HEK293 (cell line): ENCODE measurements around the gene HGF.

Source experiments
- CTCF ChIA-PET: fragments of 350-600 bp; formaldehyde crosslinking; extraction: SDS; loops from one replicate; lab custom pipeline; 2021; ENCODE audit warnings: antibody characterized with exemption; lab: Yijun Ruan, JAX
- POLR2A ChIA-PET: fragments of 300-600 bp; formaldehyde crosslinking; extraction: SDS; loops from one replicate; lab custom pipeline; 2020; ENCODE audit warnings: antibody characterized with exemption, inconsistent platforms; lab: Yijun Ruan, JAX
- H3K27ac ChIP-seq: fragments of 200-500 bp; sonication (Bioruptor generic); 2 replicates; pipeline ENCODE4 v1.5.1; 2014; ENCODE audit warnings: low read depth, low read length, control low read depth, inconsistent platforms; ENCODE audit errors: extremely low read depth
- H3K36me3 ChIP-seq, 2 experiments: fragments of 200-500 bp in 1 of 2; sonication (Bioruptor generic) in 1 of 2; 1 replicate in 1 of 2; 2 replicates in 1 of 2; pipeline ENCODE4 v1.5.1; 2014 to 2017; ENCODE audit warnings: inconsistent platforms in 2 of 2, low read length in 2 of 2; ENCODE audit not compliant: control insufficient read depth in 2 of 2, insufficient read depth in 1 of 2
- H3K4me1 ChIP-seq: fragments of 200-500 bp; sonication (Bioruptor generic); 2 replicates; pipeline ENCODE4 v1.5.1; 2014; ENCODE audit warnings: mild to moderate bottlenecking, low read length, inconsistent platforms; ENCODE audit not compliant: control insufficient read depth, insufficient read depth
- H3K4me3 ChIP-seq: 2 replicates; pipeline ENCODE4 v1.5.1; 2011; ENCODE audit warnings: low read depth, mild to moderate bottlenecking, control low read depth, low read length, moderate library complexity
- H3K9me3 ChIP-seq: fragments of 200-500 bp; sonication (Bioruptor generic); 2 replicates; pipeline ENCODE4 v1.5.1; 2014; ENCODE audit warnings: low read depth, low read length, inconsistent platforms; ENCODE audit not compliant: control insufficient read depth, insufficient read depth
- KLF10 ChIP-seq: fragments of 450-650 bp; IDR thresholded peaks from 2 replicates; pipeline ENCODE4 v1.5.1; 2018; ENCODE audit warnings: missing biosample characterization, mild to moderate bottlenecking, missing genetic modification characterization
- REPIN1 ChIP-seq: fragments of 450-650 bp; formaldehyde crosslinking; IDR thresholded peaks from 2 replicates; pipeline ENCODE4 v1.5.1; 2017; ENCODE audit warnings: missing biosample characterization, missing genetic modification characterization, low read depth
- ZFP41 ChIP-seq: fragments of 450-650 bp; formaldehyde crosslinking; IDR thresholded peaks from 2 replicates; pipeline ENCODE4 v1.5.1; 2016; ENCODE audit warnings: missing biosample characterization, missing genetic modification characterization, borderline replicate concordance
- ZNF114 ChIP-seq: fragments of 450-650 bp; formaldehyde crosslinking; IDR thresholded peaks from 2 replicates; pipeline ENCODE4 v1.5.0; 2017; ENCODE audit warnings: missing biosample characterization, missing genetic modification characterization
- ZNF354C ChIP-seq: fragments of 450-650 bp; formaldehyde crosslinking; IDR thresholded peaks from 2 replicates; pipeline ENCODE4 v1.5.1; 2016; ENCODE audit warnings: missing biosample characterization, missing genetic modification characterization, low read depth, borderline replicate concordance
- ZNF514 ChIP-seq: fragments of 450-650 bp; formaldehyde crosslinking; IDR thresholded peaks from 2 replicates; pipeline ENCODE4 v1.5.1; 2016; ENCODE audit warnings: missing biosample characterization, missing genetic modification characterization
- ZNF549 ChIP-seq: fragments of 450-650 bp; IDR thresholded peaks from 2 replicates; pipeline ENCODE4 v1.5.1; 2018; ENCODE audit warnings: missing biosample characterization, missing genetic modification characterization, mild to moderate bottlenecking, inconsistent platforms, moderate library complexity
- ZNF571 ChIP-seq: fragments of 450-650 bp; formaldehyde crosslinking; IDR thresholded peaks from 2 replicates; pipeline ENCODE4 v1.5.0; 2017; ENCODE audit warnings: missing biosample characterization, missing genetic modification characterization
- ZNF626 ChIP-seq: fragments of 450-650 bp; sonication (Bioruptor Pico); formaldehyde crosslinking; IDR thresholded peaks from 2 replicates; pipeline ENCODE4 v1.5.1; 2018; ENCODE audit warnings: missing biosample characterization, missing genetic modification characterization, inconsistent platforms
- ZNF658 ChIP-seq: fragments of 450-650 bp; formaldehyde crosslinking; IDR thresholded peaks from 2 replicates; pipeline ENCODE4; 2016; ENCODE audit warnings: missing biosample characterization, missing genetic modification characterization
- ZNF664 ChIP-seq: fragments of 450-650 bp; formaldehyde crosslinking; IDR thresholded peaks from 2 replicates; pipeline ENCODE4 v1.5.1; 2016; ENCODE audit warnings: missing biosample characterization, missing genetic modification characterization
- ZNF830 ChIP-seq: fragments of 450-650 bp; IDR thresholded peaks from 2 replicates; pipeline ENCODE4 v1.5.0; 2018; ENCODE audit warnings: missing biosample characterization, missing genetic modification characterization, low read depth, mild to moderate bottlenecking, moderate library complexity
- ZNF837 ChIP-seq: fragments of 450-650 bp; formaldehyde crosslinking; IDR thresholded peaks from 2 replicates; pipeline ENCODE4 v1.5.1; 2016; ENCODE audit warnings: missing biosample characterization, missing genetic modification characterization
- TF ChIP-seq, protein P1 (sequence below): fragments of 450-650 bp; formaldehyde crosslinking; IDR thresholded peaks from 2 replicates; pipeline ENCODE4 v1.5.1; 2016; ENCODE audit warnings: missing biosample characterization, missing genetic modification characterization
- TF ChIP-seq, protein P2 (sequence below): fragments of 450-650 bp; formaldehyde crosslinking; IDR thresholded peaks from 2 replicates; pipeline ENCODE4 v1.5.1; 2016; ENCODE audit warnings: missing biosample characterization, missing genetic modification characterization
- TF ChIP-seq, protein P3 (sequence below): fragments of 450-650 bp; formaldehyde crosslinking; IDR thresholded peaks from 2 replicates; pipeline ENCODE4 v1.5.1; 2016; ENCODE audit warnings: missing biosample characterization, missing genetic modification characterization
- TF ChIP-seq, protein P4 (sequence below): fragments of 450-650 bp; formaldehyde crosslinking; IDR thresholded peaks from 2 replicates; pipeline ENCODE4 v1.5.1; 2016; ENCODE audit warnings: missing biosample characterization, missing genetic modification characterization, borderline replicate concordance
- TF ChIP-seq, protein P5 (sequence below): fragments of 450-650 bp; formaldehyde crosslinking; IDR thresholded peaks from 2 replicates; pipeline ENCODE4; 2016; ENCODE audit warnings: missing biosample characterization, missing genetic modification characterization
- TF ChIP-seq, protein P6 (sequence below): fragments of 450-650 bp; formaldehyde crosslinking; IDR thresholded peaks from 2 replicates; pipeline ENCODE4 v1.5.1; 2016; ENCODE audit warnings: missing biosample characterization, missing genetic modification characterization
- TF ChIP-seq, protein P7 (sequence below): fragments of 450-650 bp; formaldehyde crosslinking; IDR thresholded peaks from 2 replicates; pipeline ENCODE4 v1.5.1; 2016; ENCODE audit warnings: missing biosample characterization, missing genetic modification characterization

HGF gene

DNA sequence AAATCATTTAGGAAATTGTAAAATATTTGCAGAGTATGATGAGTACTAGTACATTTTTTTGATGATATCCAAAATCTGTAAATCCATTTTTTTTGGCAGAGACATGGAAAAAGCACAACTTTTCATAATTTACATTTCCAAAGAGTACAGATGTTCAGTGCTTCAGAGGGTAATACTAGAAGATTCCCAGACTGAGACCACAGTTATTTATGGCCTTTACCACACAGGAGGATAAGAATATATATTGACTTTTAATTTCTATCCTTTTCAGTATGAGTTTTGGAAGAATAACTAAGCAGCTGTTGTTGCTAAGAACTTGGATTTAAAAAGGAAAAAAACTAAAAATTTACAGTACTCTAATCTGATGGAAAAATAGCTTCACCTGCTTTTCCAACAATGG, 61.9 kb downstream of the HGF start (continued):
- no peak for TF ChIP-seq ZNF114 (tag by site-specific recombination)
- no peak for TF ChIP-seq ZNF514 (tag by site-specific recombination)
- no peak for TF ChIP-seq ZNF664 (tag by site-specific recombination)
- no peak for TF ChIP-seq REPIN1
- TF ChIP-seq, all 188 proteins: peak for 0

DNA sequence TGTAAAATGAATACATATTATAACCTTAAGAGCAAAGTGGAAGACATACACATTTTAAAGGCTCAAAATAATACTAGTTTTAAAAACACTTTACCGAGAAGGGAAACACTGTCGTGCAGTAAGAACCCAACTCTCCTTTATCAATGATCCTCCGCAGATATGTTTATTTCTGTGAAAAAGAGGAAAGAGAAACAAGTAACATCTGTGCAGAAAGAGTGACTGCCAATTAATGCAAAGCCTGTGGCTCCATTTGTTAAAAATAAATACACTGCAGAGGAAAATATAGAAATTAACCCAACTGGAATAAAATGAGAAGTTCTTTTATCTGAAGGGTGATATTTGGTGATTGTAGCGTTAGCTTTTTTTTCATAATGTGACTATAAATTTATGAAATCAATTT, 62.7 kb downstream of the HGF start:
- CTCF ChIA-PET, result interaction anchor here (1.3 kb wide), 1 partner anchor 70 kb away, joined by 3 read pairs; no protein-coding TSS in a partner anchor
- TF ChIP-seq ZFP41 (tag by site-specific recombination) (no peak), KLF10 (no peak), ZNF571 (no peak), ZNF354C (no peak), ZNF549 (tag by site-specific recombination) (no peak), ZNF626 (tag by site-specific recombination) (no peak), ZNF830 (tag by site-specific recombination) (no peak), ZNF837 (no peak), ZNF658 (tag by site-specific recombination) (no peak)
- TF ChIP-seq, protein P1, sequence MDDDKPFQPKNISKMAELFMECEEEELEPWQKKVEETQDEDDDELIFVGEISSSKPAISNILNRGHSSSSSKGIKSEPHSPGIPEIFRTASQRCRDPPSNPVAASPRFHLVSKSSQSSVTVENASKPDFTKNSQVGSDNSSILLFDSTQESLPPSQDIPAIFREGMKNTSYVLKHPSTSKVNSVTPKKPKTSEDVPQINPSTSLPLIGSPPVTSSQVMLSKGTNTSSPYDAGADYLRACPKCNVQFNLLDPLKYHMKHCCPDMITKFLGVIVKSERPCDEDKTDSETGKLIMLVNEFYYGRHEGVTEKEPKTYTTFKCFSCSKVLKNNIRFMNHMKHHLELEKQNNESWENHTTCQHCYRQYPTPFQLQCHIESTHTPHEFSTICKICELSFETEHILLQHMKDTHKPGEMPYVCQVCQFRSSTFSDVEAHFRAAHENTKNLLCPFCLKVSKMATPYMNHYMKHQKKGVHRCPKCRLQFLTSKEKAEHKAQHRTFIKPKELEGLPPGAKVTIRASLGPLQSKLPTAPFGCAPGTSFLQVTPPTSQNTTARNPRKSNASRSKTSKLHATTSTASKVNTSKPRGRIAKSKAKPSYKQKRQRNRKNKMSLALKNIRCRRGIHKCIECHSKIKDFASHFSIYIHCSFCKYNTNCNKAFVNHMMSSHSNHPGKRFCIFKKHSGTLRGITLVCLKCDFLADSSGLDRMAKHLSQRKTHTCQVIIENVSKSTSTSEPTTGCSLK, result no peak
- TF ChIP-seq, protein P2, sequence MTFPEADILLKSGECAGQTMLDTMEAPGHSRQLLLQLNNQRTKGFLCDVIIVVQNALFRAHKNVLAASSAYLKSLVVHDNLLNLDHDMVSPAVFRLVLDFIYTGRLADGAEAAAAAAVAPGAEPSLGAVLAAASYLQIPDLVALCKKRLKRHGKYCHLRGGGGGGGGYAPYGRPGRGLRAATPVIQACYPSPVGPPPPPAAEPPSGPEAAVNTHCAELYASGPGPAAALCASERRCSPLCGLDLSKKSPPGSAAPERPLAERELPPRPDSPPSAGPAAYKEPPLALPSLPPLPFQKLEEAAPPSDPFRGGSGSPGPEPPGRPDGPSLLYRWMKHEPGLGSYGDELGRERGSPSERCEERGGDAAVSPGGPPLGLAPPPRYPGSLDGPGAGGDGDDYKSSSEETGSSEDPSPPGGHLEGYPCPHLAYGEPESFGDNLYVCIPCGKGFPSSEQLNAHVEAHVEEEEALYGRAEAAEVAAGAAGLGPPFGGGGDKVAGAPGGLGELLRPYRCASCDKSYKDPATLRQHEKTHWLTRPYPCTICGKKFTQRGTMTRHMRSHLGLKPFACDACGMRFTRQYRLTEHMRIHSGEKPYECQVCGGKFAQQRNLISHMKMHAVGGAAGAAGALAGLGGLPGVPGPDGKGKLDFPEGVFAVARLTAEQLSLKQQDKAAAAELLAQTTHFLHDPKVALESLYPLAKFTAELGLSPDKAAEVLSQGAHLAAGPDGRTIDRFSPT, result no peak
- TF ChIP-seq, protein P3, sequence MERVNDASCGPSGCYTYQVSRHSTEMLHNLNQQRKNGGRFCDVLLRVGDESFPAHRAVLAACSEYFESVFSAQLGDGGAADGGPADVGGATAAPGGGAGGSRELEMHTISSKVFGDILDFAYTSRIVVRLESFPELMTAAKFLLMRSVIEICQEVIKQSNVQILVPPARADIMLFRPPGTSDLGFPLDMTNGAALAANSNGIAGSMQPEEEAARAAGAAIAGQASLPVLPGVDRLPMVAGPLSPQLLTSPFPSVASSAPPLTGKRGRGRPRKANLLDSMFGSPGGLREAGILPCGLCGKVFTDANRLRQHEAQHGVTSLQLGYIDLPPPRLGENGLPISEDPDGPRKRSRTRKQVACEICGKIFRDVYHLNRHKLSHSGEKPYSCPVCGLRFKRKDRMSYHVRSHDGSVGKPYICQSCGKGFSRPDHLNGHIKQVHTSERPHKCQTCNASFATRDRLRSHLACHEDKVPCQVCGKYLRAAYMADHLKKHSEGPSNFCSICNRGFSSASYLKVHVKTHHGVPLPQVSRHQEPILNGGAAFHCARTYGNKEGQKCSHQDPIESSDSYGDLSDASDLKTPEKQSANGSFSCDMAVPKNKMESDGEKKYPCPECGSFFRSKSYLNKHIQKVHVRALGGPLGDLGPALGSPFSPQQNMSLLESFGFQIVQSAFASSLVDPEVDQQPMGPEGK (tag by site-specific recombination), result no peak
- TF ChIP-seq, protein P4, sequence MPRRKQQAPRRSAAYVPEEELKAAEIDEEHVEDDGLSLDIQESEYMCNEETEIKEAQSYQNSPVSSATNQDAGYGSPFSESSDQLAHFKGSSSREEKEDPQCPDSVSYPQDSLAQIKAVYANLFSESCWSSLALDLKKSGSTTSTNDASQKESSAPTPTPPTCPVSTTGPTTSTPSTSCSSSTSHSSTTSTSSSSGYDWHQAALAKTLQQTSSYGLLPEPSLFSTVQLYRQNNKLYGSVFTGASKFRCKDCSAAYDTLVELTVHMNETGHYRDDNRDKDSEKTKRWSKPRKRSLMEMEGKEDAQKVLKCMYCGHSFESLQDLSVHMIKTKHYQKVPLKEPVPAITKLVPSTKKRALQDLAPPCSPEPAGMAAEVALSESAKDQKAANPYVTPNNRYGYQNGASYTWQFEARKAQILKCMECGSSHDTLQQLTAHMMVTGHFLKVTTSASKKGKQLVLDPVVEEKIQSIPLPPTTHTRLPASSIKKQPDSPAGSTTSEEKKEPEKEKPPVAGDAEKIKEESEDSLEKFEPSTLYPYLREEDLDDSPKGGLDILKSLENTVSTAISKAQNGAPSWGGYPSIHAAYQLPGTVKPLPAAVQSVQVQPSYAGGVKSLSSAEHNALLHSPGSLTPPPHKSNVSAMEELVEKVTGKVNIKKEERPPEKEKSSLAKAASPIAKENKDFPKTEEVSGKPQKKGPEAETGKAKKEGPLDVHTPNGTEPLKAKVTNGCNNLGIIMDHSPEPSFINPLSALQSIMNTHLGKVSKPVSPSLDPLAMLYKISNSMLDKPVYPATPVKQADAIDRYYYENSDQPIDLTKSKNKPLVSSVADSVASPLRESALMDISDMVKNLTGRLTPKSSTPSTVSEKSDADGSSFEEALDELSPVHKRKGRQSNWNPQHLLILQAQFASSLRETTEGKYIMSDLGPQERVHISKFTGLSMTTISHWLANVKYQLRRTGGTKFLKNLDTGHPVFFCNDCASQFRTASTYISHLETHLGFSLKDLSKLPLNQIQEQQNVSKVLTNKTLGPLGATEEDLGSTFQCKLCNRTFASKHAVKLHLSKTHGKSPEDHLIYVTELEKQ (tag by site-specific recombination), result no peak
- TF ChIP-seq, protein P5, sequence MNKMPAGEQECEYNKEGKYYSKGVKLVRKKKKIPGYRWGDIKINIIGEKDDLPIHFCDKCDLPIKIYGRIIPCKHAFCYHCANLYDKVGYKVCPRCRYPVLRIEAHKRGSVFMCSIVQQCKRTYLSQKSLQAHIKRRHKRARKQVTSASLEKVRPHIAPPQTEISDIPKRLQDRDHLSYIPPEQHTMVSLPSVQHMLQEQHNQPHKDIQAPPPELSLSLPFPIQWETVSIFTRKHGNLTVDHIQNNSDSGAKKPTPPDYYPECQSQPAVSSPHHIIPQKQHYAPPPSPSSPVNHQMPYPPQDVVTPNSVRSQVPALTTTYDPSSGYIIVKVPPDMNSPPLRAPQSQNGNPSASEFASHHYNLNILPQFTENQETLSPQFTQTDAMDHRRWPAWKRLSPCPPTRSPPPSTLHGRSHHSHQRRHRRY (tag by site-specific recombination), result no peak
- TF ChIP-seq, protein P6, sequence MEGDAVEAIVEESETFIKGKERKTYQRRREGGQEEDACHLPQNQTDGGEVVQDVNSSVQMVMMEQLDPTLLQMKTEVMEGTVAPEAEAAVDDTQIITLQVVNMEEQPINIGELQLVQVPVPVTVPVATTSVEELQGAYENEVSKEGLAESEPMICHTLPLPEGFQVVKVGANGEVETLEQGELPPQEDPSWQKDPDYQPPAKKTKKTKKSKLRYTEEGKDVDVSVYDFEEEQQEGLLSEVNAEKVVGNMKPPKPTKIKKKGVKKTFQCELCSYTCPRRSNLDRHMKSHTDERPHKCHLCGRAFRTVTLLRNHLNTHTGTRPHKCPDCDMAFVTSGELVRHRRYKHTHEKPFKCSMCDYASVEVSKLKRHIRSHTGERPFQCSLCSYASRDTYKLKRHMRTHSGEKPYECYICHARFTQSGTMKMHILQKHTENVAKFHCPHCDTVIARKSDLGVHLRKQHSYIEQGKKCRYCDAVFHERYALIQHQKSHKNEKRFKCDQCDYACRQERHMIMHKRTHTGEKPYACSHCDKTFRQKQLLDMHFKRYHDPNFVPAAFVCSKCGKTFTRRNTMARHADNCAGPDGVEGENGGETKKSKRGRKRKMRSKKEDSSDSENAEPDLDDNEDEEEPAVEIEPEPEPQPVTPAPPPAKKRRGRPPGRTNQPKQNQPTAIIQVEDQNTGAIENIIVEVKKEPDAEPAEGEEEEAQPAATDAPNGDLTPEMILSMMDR (tag by site-specific recombination), result no peak
- TF ChIP-seq, protein P7, sequence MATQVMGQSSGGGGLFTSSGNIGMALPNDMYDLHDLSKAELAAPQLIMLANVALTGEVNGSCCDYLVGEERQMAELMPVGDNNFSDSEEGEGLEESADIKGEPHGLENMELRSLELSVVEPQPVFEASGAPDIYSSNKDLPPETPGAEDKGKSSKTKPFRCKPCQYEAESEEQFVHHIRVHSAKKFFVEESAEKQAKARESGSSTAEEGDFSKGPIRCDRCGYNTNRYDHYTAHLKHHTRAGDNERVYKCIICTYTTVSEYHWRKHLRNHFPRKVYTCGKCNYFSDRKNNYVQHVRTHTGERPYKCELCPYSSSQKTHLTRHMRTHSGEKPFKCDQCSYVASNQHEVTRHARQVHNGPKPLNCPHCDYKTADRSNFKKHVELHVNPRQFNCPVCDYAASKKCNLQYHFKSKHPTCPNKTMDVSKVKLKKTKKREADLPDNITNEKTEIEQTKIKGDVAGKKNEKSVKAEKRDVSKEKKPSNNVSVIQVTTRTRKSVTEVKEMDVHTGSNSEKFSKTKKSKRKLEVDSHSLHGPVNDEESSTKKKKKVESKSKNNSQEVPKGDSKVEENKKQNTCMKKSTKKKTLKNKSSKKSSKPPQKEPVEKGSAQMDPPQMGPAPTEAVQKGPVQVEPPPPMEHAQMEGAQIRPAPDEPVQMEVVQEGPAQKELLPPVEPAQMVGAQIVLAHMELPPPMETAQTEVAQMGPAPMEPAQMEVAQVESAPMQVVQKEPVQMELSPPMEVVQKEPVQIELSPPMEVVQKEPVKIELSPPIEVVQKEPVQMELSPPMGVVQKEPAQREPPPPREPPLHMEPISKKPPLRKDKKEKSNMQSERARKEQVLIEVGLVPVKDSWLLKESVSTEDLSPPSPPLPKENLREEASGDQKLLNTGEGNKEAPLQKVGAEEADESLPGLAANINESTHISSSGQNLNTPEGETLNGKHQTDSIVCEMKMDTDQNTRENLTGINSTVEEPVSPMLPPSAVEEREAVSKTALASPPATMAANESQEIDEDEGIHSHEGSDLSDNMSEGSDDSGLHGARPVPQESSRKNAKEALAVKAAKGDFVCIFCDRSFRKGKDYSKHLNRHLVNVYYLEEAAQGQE (tag by site-specific recombination), result no peak

More for the DNA sequence above, 62.7 kb downstream of the HGF start:
- Histone ChIP-seq H3K9me3 (no peaks in the 10 kb centered on the region), H3K36me3 (no peaks in the 10 kb centered on the region), H3K4me1 (no peaks in the 10 kb centered on the region), H3K4me3 (no peak overlapping the region), H3K27ac (no peak overlapping the region)
- POLR2A ChIA-PET, result no interaction called here
